Left ventricle myocardium inferior (tissue), 1 donor: ENCODE measurements around the gene FBH1. TPM values are rescaled to one million over a fixed set of nuclear protein-coding genes. Genes with fewer than 3 reads are reported as not detected.
A peak's percentile ranks its signal among the peaks of the same experiment; 100 is the strongest.

ENCODE experiments used
- DNase-seq: peaks from one replicate; pipeline ENCODE4 v3.0.0-alpha.2; 2020
- H3K27ac ChIP-seq: fragments of 200-600 bp; replicated peaks from 2 replicates; pipeline ENCODE4 v1.8.0; 2021
- H3K27me3 ChIP-seq: fragments of 200-600 bp; 2 replicates; pipeline ENCODE4 v1.8.0; 2021; ENCODE audit warnings: low read depth
- H3K36me3 ChIP-seq: fragments of 200-600 bp; 2 replicates; pipeline ENCODE4 v1.8.0; 2021
- H3K4me1 ChIP-seq: fragments of 200-600 bp; 2 replicates; pipeline ENCODE4 v1.8.0; 2021
- H3K4me3 ChIP-seq: fragments of 200-600 bp; 2 replicates; pipeline ENCODE4 v1.8.0; 2021; ENCODE audit warnings: mild to moderate bottlenecking, moderate library complexity
- H3K9me3 ChIP-seq: fragments of 200-600 bp; replicated peaks from 2 replicates; pipeline ENCODE4 v1.8.0; 2021
- intact Hi-C: fragments of 100-400 bp; cut with micrococcal nuclease; formaldehyde crosslinking; loops from one replicate; pipeline ENCODE4 v1.11.0; 2022
- total RNA-seq: library from RNA; stranded (reverse); fragmentation: NEBNext Ultra II Directional; extraction: Animal tissue kit (Norgen Biotek cat#: 25700); gene quantifications from one replicate; pipeline ENCODE4 v1.2.1, GENCODE V29; 2021
- TF ChIP-seq, protein P1 (sequence below): fragments of 200-600 bp; IDR thresholded peaks from 2 replicates; pipeline ENCODE4 v1.8.0; 2021; ENCODE audit warnings: antibody characterized with exemption, mild to moderate bottlenecking, borderline replicate concordance
- donor health status: DM: no; HTN: yes; CAD: no; lungs with severe emphysema.

FBH1 gene
- total RNA-seq, 1 donor from 2014 or later, result 75.5 TPM

DNA sequence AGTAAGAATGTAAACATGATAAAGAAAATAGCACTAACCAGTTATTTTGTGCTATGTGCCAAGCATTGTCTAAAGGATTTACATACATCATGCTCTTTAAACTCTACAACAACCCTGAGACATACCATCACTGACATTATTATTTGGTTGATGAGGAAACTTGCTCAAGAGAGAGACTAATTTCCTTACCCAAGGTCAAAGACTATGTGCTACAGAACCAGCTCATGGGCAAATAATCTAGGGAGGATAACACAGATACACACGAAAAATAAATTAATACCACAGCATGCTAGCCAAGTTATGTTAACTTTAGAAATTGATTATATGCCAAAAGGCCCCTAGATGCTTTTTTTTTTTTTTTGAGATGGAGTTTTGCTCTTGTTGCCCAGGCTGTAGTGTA, 3.0 kb upstream of the FBH1 start:
- H3K36me3 ChIP-seq, result peaks cover 45% of the 10 kb centered on the region
- TF ChIP-seq, protein P1, sequence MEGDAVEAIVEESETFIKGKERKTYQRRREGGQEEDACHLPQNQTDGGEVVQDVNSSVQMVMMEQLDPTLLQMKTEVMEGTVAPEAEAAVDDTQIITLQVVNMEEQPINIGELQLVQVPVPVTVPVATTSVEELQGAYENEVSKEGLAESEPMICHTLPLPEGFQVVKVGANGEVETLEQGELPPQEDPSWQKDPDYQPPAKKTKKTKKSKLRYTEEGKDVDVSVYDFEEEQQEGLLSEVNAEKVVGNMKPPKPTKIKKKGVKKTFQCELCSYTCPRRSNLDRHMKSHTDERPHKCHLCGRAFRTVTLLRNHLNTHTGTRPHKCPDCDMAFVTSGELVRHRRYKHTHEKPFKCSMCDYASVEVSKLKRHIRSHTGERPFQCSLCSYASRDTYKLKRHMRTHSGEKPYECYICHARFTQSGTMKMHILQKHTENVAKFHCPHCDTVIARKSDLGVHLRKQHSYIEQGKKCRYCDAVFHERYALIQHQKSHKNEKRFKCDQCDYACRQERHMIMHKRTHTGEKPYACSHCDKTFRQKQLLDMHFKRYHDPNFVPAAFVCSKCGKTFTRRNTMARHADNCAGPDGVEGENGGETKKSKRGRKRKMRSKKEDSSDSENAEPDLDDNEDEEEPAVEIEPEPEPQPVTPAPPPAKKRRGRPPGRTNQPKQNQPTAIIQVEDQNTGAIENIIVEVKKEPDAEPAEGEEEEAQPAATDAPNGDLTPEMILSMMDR, result no peak
- intact Hi-C loops, result no loop called here
- peaks cover 42% of the 10 kb centered on the region for H3K4me1 ChIP-seq
- H3K4me3 ChIP-seq, result no peak overlapping the region
- no peaks in the 10 kb centered on the region for H3K27me3 ChIP-seq
- H3K27ac ChIP-seq, result no peak overlapping the region
- DNase-seq, result no peak
- H3K9me3 ChIP-seq, result no peaks in the 10 kb centered on the region

DNA sequence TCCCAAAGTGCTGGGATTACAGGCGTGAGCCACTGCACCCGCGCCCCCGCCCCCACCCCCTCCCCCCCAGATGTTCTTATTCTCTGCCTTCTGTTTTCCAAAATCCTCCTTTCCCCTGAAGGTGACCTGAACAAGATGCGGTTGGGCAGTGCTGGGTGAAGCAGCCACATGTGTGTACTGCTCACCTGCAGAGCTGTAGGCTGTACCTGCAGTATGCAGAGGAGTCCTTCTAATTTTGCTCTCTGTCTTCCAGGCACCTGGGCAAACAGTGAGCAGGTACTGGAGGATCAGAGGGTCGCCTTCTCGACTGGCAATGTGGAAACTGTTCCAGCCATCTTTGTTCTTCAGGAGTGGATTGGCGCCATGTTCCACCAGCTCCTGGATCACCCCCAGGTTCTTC, 2.4 kb upstream of the FBH1 start:
- Histone ChIP-seq H3K27me3 (no peaks in the 10 kb centered on the region), H3K4me1 (peaks cover 48% of the 10 kb centered on the region), H3K4me3 (peak overlapping the region; percentile 90), H3K27ac (no peak overlapping the region), H3K9me3 (no peaks in the 10 kb centered on the region), H3K36me3 (peaks cover 39% of the 10 kb centered on the region)
- intact Hi-C loops, result no loop called here
- TF ChIP-seq, protein P1, result no peak
- DNase-seq, result no peak

GRCh38 chr10:5888351-5888750, 1.7 kb upstream of the FBH1 start:
- DNase-seq, result no peak
- Histone ChIP-seq H3K27ac (peak overlapping the region; percentile 93), H3K36me3 (peaks cover 32% of the 10 kb centered on the region), H3K4me1 (peaks cover 55% of the 10 kb centered on the region), H3K9me3 (no peaks in the 10 kb centered on the region), H3K27me3 (no peaks in the 10 kb centered on the region), H3K4me3 (peak overlapping the region; percentile 90)
- intact Hi-C loops, result no loop called here
- TF ChIP-seq, protein P1, result no peak

GRCh38 chr10:5888843-5889623, 1.0 kb upstream of the FBH1 start:
- intact Hi-C loops, result no loop called here
- H3K4me1 ChIP-seq, result peaks cover 62% of the 10 kb centered on the region
- no peaks in the 10 kb centered on the region for H3K27me3 ChIP-seq
- peak; percentile 24 for DNase-seq
- TF ChIP-seq, protein P1, result peak; percentile 13
- H3K27ac ChIP-seq, result peak overlapping the region; percentile 93
- peaks cover 30% of the 10 kb centered on the region for H3K36me3 ChIP-seq
- peak overlapping the region; percentile 90 for H3K4me3 ChIP-seq
- H3K9me3 ChIP-seq, result no peaks in the 10 kb centered on the region

GRCh38 chr10:5890452-5890915, 441 bp downstream of the FBH1 start:
- Histone ChIP-seq H3K27me3 (no peaks in the 10 kb centered on the region), H3K9me3 (no peaks in the 10 kb centered on the region), H3K4me1 (peaks cover 71% of the 10 kb centered on the region), H3K27ac (peak overlapping the region; percentile 93), H3K4me3 (peak overlapping the region; percentile 90), H3K36me3 (peaks cover 30% of the 10 kb centered on the region)
- DNase-seq, result no peak
- intact Hi-C loops, result no loop called here
- TF ChIP-seq, protein P1, result no peak
